OCI-LY7 (cell line): ENCODE results near the gene PRPF18. TPM values are rescaled to one million over a fixed set of nuclear protein-coding genes. Genes with fewer than 3 reads are reported as not detected.

Source experiments
- BruUV-seq: library from RNA; stranded (reverse); fragments of 400-500 nt; replicated peaks from 2 replicates; lab custom pipeline; 2021; lab: Mats Ljungman, UMichigan
- CTCF ChIA-PET: fragments of 300-600 bp; sonication (Branson Sonifier 250); formaldehyde crosslinking; loops from one replicate; lab custom pipeline; 2022; ENCODE audit warnings: antibody characterized with exemption; ENCODE audit not compliant: unreplicated experiment; lab: Charles Lee
- POLR2A ChIA-PET: fragments of 300-600 bp; sonication (Branson Sonifier 250); formaldehyde crosslinking; loops from one replicate; lab custom pipeline; 2022; ENCODE audit warnings: antibody characterized with exemption; lab: Charles Lee
- DNase-seq: peaks from one replicate; pipeline ENCODE4 v3.0.0-alpha.2; 2015; ENCODE audit warnings: low spot score
- H2AFZ ChIP-seq: fragments of 200-600 bp; sonication (generic), shearing (Covaris generic); 2 replicates; pipeline ENCODE4 v1.6.1; 2014; ENCODE audit warnings: mild to moderate bottlenecking, antibody characterized with exemption, low read length, moderate library complexity
- H3K27ac ChIP-seq: fragments of 200-600 bp; sonication (generic); 2 replicates; pipeline ENCODE4 v1.5.1; 2014; ENCODE audit warnings: mixed run types, low read depth, mild to moderate bottlenecking, moderate library complexity, low read length, inconsistent platforms; ENCODE audit not compliant: poor library complexity, severe bottlenecking
- H3K36me3 ChIP-seq: fragments of 200-600 bp; sonication (generic); 2 replicates; pipeline ENCODE4 v1.6.1; 2014; ENCODE audit warnings: mild to moderate bottlenecking, antibody characterized with exemption, low read length, moderate library complexity, mixed read lengths; ENCODE audit not compliant: insufficient read depth
- H3K4me1 ChIP-seq: fragments of 200-600 bp; sonication (generic); 2 replicates; pipeline ENCODE4 v1.5.1; 2014; ENCODE audit warnings: mild to moderate bottlenecking, low read length; ENCODE audit not compliant: insufficient read depth, poor library complexity, severe bottlenecking
- H3K4me2 ChIP-seq: fragments of 200-600 bp; sonication (generic); 2 replicates; pipeline ENCODE4 v1.6.1; 2014; ENCODE audit warnings: mild to moderate bottlenecking, low read length
- H3K4me3 ChIP-seq: fragments of 200-600 bp; sonication (generic); 2 replicates; pipeline ENCODE4 v1.5.1; 2014; ENCODE audit warnings: mild to moderate bottlenecking, low read depth, low read length; ENCODE audit not compliant: poor library complexity, severe bottlenecking
- H3K79me2 ChIP-seq: fragments of 200-600 bp; sonication (generic); 2 replicates; pipeline ENCODE4 v1.6.1; 2016; ENCODE audit warnings: low read depth, mild to moderate bottlenecking, low read length, moderate library complexity, mixed read lengths; ENCODE audit not compliant: insufficient read depth
- H3K9me2 ChIP-seq: fragments of 200-600 bp; sonication (generic); 2 replicates; pipeline ENCODE4 v1.6.1; 2016; ENCODE audit warnings: mild to moderate bottlenecking, low read length, mixed read lengths; ENCODE audit not compliant: insufficient read depth
- H3K9me3 ChIP-seq: fragments of 200-600 bp; sonication (generic); 2 replicates; pipeline ENCODE4 v1.6.1; 2014; ENCODE audit warnings: mild to moderate bottlenecking, mixed run types, low read length, mixed read lengths
- H4K20me1 ChIP-seq: fragments of 200-600 bp; sonication (generic); 2 replicates; pipeline ENCODE4 v1.6.1; 2014; ENCODE audit warnings: mild to moderate bottlenecking, antibody characterized with exemption, low read length, moderate library complexity, mixed read lengths; ENCODE audit not compliant: insufficient read depth
- EZH2phosphoT487 ChIP-seq: fragments of 200-600 bp; sonication (generic); IDR thresholded peaks from 2 replicates; pipeline ENCODE4 v1.6.1; 2018; ENCODE audit warnings: low read depth, borderline replicate concordance, mild to moderate bottlenecking, mixed run types, antibody characterized with exemption, low read length, moderate library complexity, mixed read lengths
- intact Hi-C: fragments of 100-400 bp; cut with micrococcal nuclease; formaldehyde crosslinking; loops from one replicate; pipeline ENCODE4 v1.10.0; 2022; ENCODE audit not compliant: unreplicated experiment
- total RNA-seq, 2 experiments: library from RNA; depleted of rRNA in 1 of 2; stranded (reverse); fragments of >200 nt in 1 of 2; shearing (Covaris generic) in 1 of 2; gene quantifications; 2 replicates each; pipeline ENCODE4 v1.2.3, GENCODE V29; 2014 to 2022
- TF ChIP-seq, protein P1 (sequence below): fragments of 200-600 bp; sonication (generic); conservative IDR thresholded peaks from 2 replicates; pipeline ENCODE4 v1.5.1; 2014; ENCODE audit warnings: mild to moderate bottlenecking, antibody characterized with exemption, low read length, moderate library complexity, mixed read lengths

The PRPF18 gene
- total RNA-seq, 2 experiments from 2014 or later, result 21.1 to 23.3 TPM

- Histone ChIP-seq H3K4me3 (no peak overlapping the region), H2AFZ (no peak overlapping the region), H3K27ac (no peak overlapping the region), H3K4me2 (no peak overlapping the region), H3K9me3 (no peaks in the 10 kb centered on the region), H4K20me1 (no peaks in the 10 kb centered on the region), H3K9me2 (no peaks in the 10 kb centered on the region), H3K79me2 (no peaks in the 10 kb centered on the region), H3K36me3 (peaks cover 39% of the 10 kb centered on the region), H3K4me1 (no peaks in the 10 kb centered on the region)
- no peak for TF ChIP-seq EZH2phosphoT487
- TF ChIP-seq, protein P1, sequence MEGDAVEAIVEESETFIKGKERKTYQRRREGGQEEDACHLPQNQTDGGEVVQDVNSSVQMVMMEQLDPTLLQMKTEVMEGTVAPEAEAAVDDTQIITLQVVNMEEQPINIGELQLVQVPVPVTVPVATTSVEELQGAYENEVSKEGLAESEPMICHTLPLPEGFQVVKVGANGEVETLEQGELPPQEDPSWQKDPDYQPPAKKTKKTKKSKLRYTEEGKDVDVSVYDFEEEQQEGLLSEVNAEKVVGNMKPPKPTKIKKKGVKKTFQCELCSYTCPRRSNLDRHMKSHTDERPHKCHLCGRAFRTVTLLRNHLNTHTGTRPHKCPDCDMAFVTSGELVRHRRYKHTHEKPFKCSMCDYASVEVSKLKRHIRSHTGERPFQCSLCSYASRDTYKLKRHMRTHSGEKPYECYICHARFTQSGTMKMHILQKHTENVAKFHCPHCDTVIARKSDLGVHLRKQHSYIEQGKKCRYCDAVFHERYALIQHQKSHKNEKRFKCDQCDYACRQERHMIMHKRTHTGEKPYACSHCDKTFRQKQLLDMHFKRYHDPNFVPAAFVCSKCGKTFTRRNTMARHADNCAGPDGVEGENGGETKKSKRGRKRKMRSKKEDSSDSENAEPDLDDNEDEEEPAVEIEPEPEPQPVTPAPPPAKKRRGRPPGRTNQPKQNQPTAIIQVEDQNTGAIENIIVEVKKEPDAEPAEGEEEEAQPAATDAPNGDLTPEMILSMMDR, result no peak
- ChIA-PET POLR2A (interaction anchor here (0.6 to 0.9 kb wide), 3 partner anchors 30 to 914 kb away, joined by 3 read pairs; no protein-coding TSS in a partner anchor), CTCF (interaction anchor here (0.6 kb wide), 1 partner anchor 14 kb away, joined by 4 read pairs; no protein-coding TSS in a partner anchor)
- DNase-seq, result no peak
- intact Hi-C loops, result no loop called here
- no TSS peak for BruUV-seq
Observed at GRCh38 chr10:13612654-13613373, 26.0 kb downstream of the PRPF18 start.

DNA sequence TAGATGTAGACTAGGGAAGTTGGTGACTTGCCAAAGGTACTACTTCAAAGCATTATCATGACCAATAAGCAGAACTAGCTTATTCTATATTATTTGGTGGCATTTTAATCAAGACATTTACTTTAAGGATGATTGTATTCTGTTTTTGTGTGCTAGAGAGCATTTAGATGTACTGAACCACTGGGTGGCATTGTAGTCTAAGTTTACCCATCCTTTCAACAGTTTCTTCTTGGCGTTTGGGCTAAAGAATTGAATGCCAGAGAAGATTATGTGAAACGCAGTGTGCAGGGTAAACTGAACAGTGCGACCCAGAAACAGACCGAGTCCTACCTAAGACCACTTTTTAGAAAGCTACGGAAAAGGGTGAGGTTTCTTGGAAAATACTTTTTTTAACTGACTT lies 26.8 kb downstream of the PRPF18 start:
- no peak overlapping the region for H2AFZ ChIP-seq
- intact Hi-C loops, result no loop called here
- no TSS peak for BruUV-seq
- no peaks in the 10 kb centered on the region for H3K9me2 ChIP-seq
- H3K27ac ChIP-seq, result no peak overlapping the region
- DNase-seq, result no peak
- H3K9me3 ChIP-seq, result no peaks in the 10 kb centered on the region
- H3K36me3 ChIP-seq, result peaks cover 40% of the 10 kb centered on the region
- TF ChIP-seq, protein P1, result peak; percentile 36
- no peak for TF ChIP-seq EZH2phosphoT487
- no peaks in the 10 kb centered on the region for H3K79me2 ChIP-seq
- H3K4me3 ChIP-seq, result no peak overlapping the region
- ChIA-PET CTCF (no interaction called here), POLR2A (interaction anchor here (0.7 to 0.9 kb wide), 2 partner anchors 29 to 249 kb away, joined by 3 to 4 read pairs; no protein-coding TSS in a partner anchor)
- H3K4me2 ChIP-seq, result no peak overlapping the region
- H4K20me1 ChIP-seq, result no peaks in the 10 kb centered on the region
- no peaks in the 10 kb centered on the region for H3K4me1 ChIP-seq
